SH-SY5Y (cell line): ENCODE results near the gene PDZD2.

ENCODE experiments used
- GATA2 ChIP-seq: IDR thresholded peaks from 2 replicates; pipeline ENCODE4 v1.6.1; 2011; ENCODE audit warnings: mild to moderate bottlenecking, low read depth, low read length
- GATA3 ChIP-seq: IDR thresholded peaks from 2 replicates; pipeline ENCODE4 v1.6.1; 2011; ENCODE audit warnings: low read depth, mild to moderate bottlenecking, low read length, moderate library complexity

DNA sequence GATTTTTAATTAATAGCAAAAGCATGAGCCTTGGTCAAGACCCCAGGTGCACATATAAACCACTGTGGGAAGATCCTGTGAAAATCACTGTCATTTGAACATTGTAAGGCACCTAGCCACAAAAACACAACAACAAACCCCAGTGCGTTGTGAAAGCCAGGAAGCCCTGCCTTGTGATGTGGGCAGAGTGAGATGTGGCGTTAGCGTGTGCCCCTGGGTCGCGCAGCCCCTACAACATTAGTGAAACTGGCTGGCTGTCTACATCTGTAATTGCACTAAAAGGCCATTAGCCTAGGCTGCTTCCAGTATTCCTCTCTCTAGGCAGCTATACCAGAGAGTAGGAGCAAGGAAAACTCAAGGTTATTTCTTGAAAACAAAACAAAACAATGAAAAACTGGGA, 21.1 kb upstream of the PDZD2 start:
- TF ChIP-seq GATA2, result no peak
- TF ChIP-seq GATA3, result no peak
